Endothelial cell of umbilical vein (primary cell): ENCODE results near the gene ALB. TPM values are rescaled to one million over a fixed set of nuclear protein-coding genes. Genes with fewer than 3 reads are reported as not detected.

Source experiments
- BruUV-seq: library from RNA; stranded (reverse); fragments of 400-500 nt; replicated peaks from 2 replicates; lab custom pipeline; 2021; lab: Mats Ljungman, UMichigan
- CTCF ChIA-PET: fragments of 300-600, 350-600 bp; sonication (Branson Sonifier 250); formaldehyde crosslinking; loops from one replicate; lab custom pipeline; 2021; ENCODE audit warnings: antibody characterized with exemption, inconsistent platforms; lab: Charles Lee
- POLR2A ChIA-PET: fragments of 300-600, 350-600 bp; sonication (Branson Sonifier 250); formaldehyde crosslinking; loops from one replicate; lab custom pipeline; 2021; ENCODE audit warnings: antibody characterized with exemption, inconsistent platforms; lab: Charles Lee
- DNase-seq: peaks from one replicate; pipeline ENCODE4 v3.0.0-alpha.2; 2011; ENCODE audit warnings: low read depth, low spot score
- FAIRE-seq: peaks from 2 replicates; lab custom pipeline; 2011; peaks lifted over from hg19 to GRCh38; lab: Jason Lieb, UNC
- H2AFZ ChIP-seq: 2 replicates; pipeline ENCODE4 v1.6.0; 2012; ENCODE audit warnings: low read depth, low read length, control low read depth, inconsistent platforms
- H3K27ac ChIP-seq: 2 replicates; pipeline ENCODE4 v1.5.1; 2011; ENCODE audit warnings: low read depth, mild to moderate bottlenecking, control low read depth, low read length, moderate library complexity; ENCODE audit not compliant: insufficient read depth
- H3K27me3 ChIP-seq, 2 experiments: 2 replicates each; pipeline versions ENCODE4 v1.6.0 to v1.6.1; 2011; ENCODE audit warnings: low read length in 2 of 2, mixed read lengths in 1 of 2; ENCODE audit not compliant: control insufficient read depth in 2 of 2, insufficient read depth in 2 of 2
- H3K36me3 ChIP-seq, 2 experiments: 2 replicates in 1 of 2; 3 replicates in 1 of 2; pipeline ENCODE4 v1.5.1; 2011; ENCODE audit warnings: low read length in 2 of 2, mild to moderate bottlenecking in 1 of 2, moderate library complexity in 1 of 2; ENCODE audit not compliant: control insufficient read depth in 2 of 2, insufficient read depth in 2 of 2; ENCODE audit errors: extremely low read depth in 1 of 2
- H3K4me1 ChIP-seq: 3 replicates; pipeline ENCODE4 v1.5.1; 2011; ENCODE audit warnings: mild to moderate bottlenecking, low read length; ENCODE audit not compliant: control insufficient read depth, insufficient read depth; ENCODE audit errors: extremely low read depth
- H3K4me2 ChIP-seq: 2 replicates; pipeline ENCODE4 v1.6.1; 2011; ENCODE audit warnings: low read length, control low read depth, mixed read lengths; ENCODE audit not compliant: insufficient read depth
- H3K4me3 ChIP-seq, 3 experiments: fragments of 200-600 bp in 1 of 3; sonication (generic), shearing (Covaris generic) in 1 of 3; replicated peaks in 1 of 3; 2 replicates each; pipeline ENCODE4 v1.5.1; 2011 to 2016; ENCODE audit warnings: control low read depth in 3 of 3, low read length in 3 of 3, mild to moderate bottlenecking in 2 of 3, inconsistent platforms in 1 of 3, low read depth in 1 of 3, moderate library complexity in 1 of 3; ENCODE audit not compliant: insufficient read depth in 1 of 3
- H3K79me2 ChIP-seq: 2 replicates; pipeline ENCODE4 v1.6.0; 2012; ENCODE audit warnings: low read length, inconsistent platforms; ENCODE audit not compliant: control insufficient read depth, insufficient read depth
- H3K9ac ChIP-seq: replicated peaks from 2 replicates; pipeline ENCODE3; 2011; ENCODE audit warnings: low read length, control low read depth; ENCODE audit not compliant: insufficient read depth; ENCODE audit errors: extremely low read depth
- H3K9me1 ChIP-seq: replicated peaks from 3 replicates; pipeline ENCODE4 v1.6.0; 2011; ENCODE audit warnings: mild to moderate bottlenecking, low read length; ENCODE audit not compliant: control insufficient read depth, insufficient read depth; ENCODE audit errors: extremely low read depth
- H3K9me3 ChIP-seq: replicated peaks from 2 replicates; pipeline ENCODE4 v1.5.1; 2012; ENCODE audit warnings: low read length, inconsistent platforms; ENCODE audit not compliant: control insufficient read depth, insufficient read depth
- H4K20me1 ChIP-seq: replicated peaks from 2 replicates; pipeline ENCODE3; 2011; ENCODE audit warnings: mild to moderate bottlenecking, low read length; ENCODE audit not compliant: control insufficient read depth, insufficient read depth; ENCODE audit errors: extremely low read depth
- CTCF ChIP-seq, 2 donors: IDR thresholded peaks; 1 replicate in 1 of 2; 2 replicates in 1 of 2; pipeline ENCODE4 v1.5.1; 2011; ENCODE audit warnings: low read length in 2 of 2, mild to moderate bottlenecking in 2 of 2, moderate library complexity in 2 of 2, control low read depth in 1 of 2, inconsistent platforms in 1 of 2, low read depth in 1 of 2; ENCODE audit not compliant: insufficient read depth in 1 of 2; ENCODE audit errors: extremely low read depth in 1 of 2
- EZH2 ChIP-seq: IDR thresholded peaks from 2 replicates; pipeline ENCODE4 v1.6.1; 2012; ENCODE audit warnings: borderline replicate concordance, low read depth, mild to moderate bottlenecking, moderate library complexity, low read length, inconsistent platforms; ENCODE audit not compliant: severe bottlenecking
- FOS ChIP-seq: IDR thresholded peaks from 2 replicates; pipeline ENCODE4 v1.6.1; 2011; ENCODE audit warnings: mild to moderate bottlenecking, low read length, moderate library complexity, borderline replicate concordance; ENCODE audit not compliant: insufficient read depth
- GATA2 ChIP-seq: IDR thresholded peaks from 2 replicates; pipeline ENCODE4 v1.7.0; 2011; ENCODE audit warnings: low read depth, mild to moderate bottlenecking, moderate library complexity, mixed read lengths, low read length; ENCODE audit not compliant: insufficient read length, insufficient read depth
- JUN ChIP-seq: IDR thresholded peaks from 2 replicates; pipeline ENCODE4 v1.6.1; 2011; ENCODE audit warnings: borderline replicate concordance, low read depth; ENCODE audit not compliant: insufficient read length, insufficient read depth
- MAX ChIP-seq: IDR thresholded peaks from 2 replicates; pipeline ENCODE4 v1.6.1; 2011; ENCODE audit not compliant: insufficient read depth, insufficient read length
- MYC ChIP-seq: IDR thresholded peaks from one replicate; pipeline ENCODE4 v1.6.1; 2011; ENCODE audit warnings: mild to moderate bottlenecking, low read depth, low read length
- POLR2A ChIP-seq: IDR thresholded peaks from 2 replicates; pipeline ENCODE4 v1.6.1; 2012; ENCODE audit warnings: low read depth, mild to moderate bottlenecking, control low read depth, low read length
- POLR2AphosphoS5 ChIP-seq: IDR thresholded peaks from 2 replicates; pipeline ENCODE4 v1.6.1; 2012; ENCODE audit warnings: low read depth, mild to moderate bottlenecking, control low read depth, low read length, moderate library complexity; ENCODE audit not compliant: insufficient read depth
- dilution Hi-C: fragments of 300-500 bp; cut with MboI; formaldehyde crosslinking; loops from one replicate; pipeline ENCODE4 v1.15.0; 2019; ENCODE audit warnings: low sequenced_read_pairs; ENCODE audit not compliant: extremely low pct_ligation_motif_present
- intact Hi-C: fragments of 100-400 bp; cut with micrococcal nuclease; formaldehyde crosslinking; loops from one replicate; pipeline ENCODE4 v1.10.0; 2022
- polyA plus RNA-seq, 4 experiments: library from polyadenylated mRNA; depleted of rRNA in 3 of 4; stranded (reverse) in 3 of 4; unstranded in 1 of 4; fragments of >200 nt; gene quantifications; 2 replicates each; pipeline versions ENCODE4 v1.2.1 to v1.2.3, GENCODE V29; 2011 to 2012; ENCODE audit warnings: missing spikeins in 1 of 4
- total RNA-seq: library from RNA; stranded (reverse); gene quantifications from 2 replicates; pipeline ENCODE4 v1.2.3, GENCODE V29; 2021

The ALB gene
- total and polyA plus RNA-seq, 2 donors (not counting 3 experiments of a cell fraction or from before 2014, with no cell fraction given): not detected

- Histone ChIP-seq H3K27me3 (peaks cover 13 to 41% of the 10 kb centered on the region in 2 experiments), H2AFZ (no peak overlapping the region), H3K4me3 (no peak overlapping the region), H3K4me2 (no peak overlapping the region), H3K36me3 (no peaks in the 10 kb centered on the region), H3K4me1 (no peaks in the 10 kb centered on the region), H3K79me2 (no peaks in the 10 kb centered on the region), H4K20me1 (no peaks in the 10 kb centered on the region), H3K9me3 (no peaks in the 10 kb centered on the region), H3K27ac (no peak overlapping the region), H3K9me1 (no peaks in the 10 kb centered on the region), H3K9ac (no peak overlapping the region)
- ChIA-PET CTCF (interaction anchor here (0.6 to 3.4 kb wide), 6 partner anchors 15 to 687 kb away, joined by 3 to 18 read pairs (median 10); no protein-coding TSS in a partner anchor), POLR2A (no interaction called here)
- intact Hi-C loops (loop anchor here (2.0 to 5.0 kb wide), 2 partner anchors 105 to 137 kb away; no protein-coding TSS in a partner anchor), dilution Hi-C loops (no loop called here)
- TF ChIP-seq GATA2 (no peak), CTCF (IDR thresholded peaks at IDR 0.05; ENCODE audit: extremely low read depth in 1 of 2, insufficient read depth in 1 of 2, low read depth in 1 of 2, low read length in 2 of 2) (no peak), POLR2AphosphoS5 (no peak), MAX (no peak), EZH2 (no peak), FOS (no peak), POLR2A (no peak), MYC (no peak), JUN (no peak)
- BruUV-seq: no TSS peak
- no peak for FAIRE-seq
- no peak for DNase-seq
Observed at GRCh38 chr4:73447671-73448070, 43.6 kb downstream of the ALB start.
